ENCODE measurements around the gene ELMO1.

Gene ELMO1

GRCh38 chr7:37394158-37394557 lies 54.5 kb downstream of the ELMO1 start:
- Histone ChIP-seq H3K4me3 (ENCODE audit: insufficient read depth, low read depth, low read length, poor library complexity, severe bottlenecking) (no peak overlapping the region), H3K4me1 (ENCODE audit: control insufficient read depth, insufficient read depth, low read length, poor library complexity, severe bottlenecking) (peaks cover 4% of the 10 kb centered on the region), H3K27ac (ENCODE audit: insufficient read depth, low read length, poor library complexity, severe bottlenecking) (no peak overlapping the region), H3K9me3 (ENCODE audit: control insufficient read depth, low read length) (no peaks in the 10 kb centered on the region), H3K36me3 (ENCODE audit: control insufficient read depth, insufficient read depth, low read length) (no peaks in the 10 kb centered on the region), H3K27me3 (replicated peaks; ENCODE audit: control insufficient read depth, insufficient read depth, low read length, poor library complexity, severe bottlenecking) (no peaks in the 10 kb centered on the region)
- DNase-seq: no peak

GRCh38 chr7:37393476-37393875 lies 55.2 kb downstream of the ELMO1 start:
- Histone ChIP-seq H3K4me3 (ENCODE audit: insufficient read depth, low read depth, low read length, poor library complexity, severe bottlenecking) (no peak overlapping the region), H3K27ac (ENCODE audit: insufficient read depth, low read length, poor library complexity, severe bottlenecking) (no peak overlapping the region), H3K4me1 (ENCODE audit: control insufficient read depth, insufficient read depth, low read length, poor library complexity, severe bottlenecking) (peaks cover 4% of the 10 kb centered on the region), H3K9me3 (ENCODE audit: control insufficient read depth, low read length) (no peaks in the 10 kb centered on the region), H3K36me3 (ENCODE audit: control insufficient read depth, insufficient read depth, low read length) (no peaks in the 10 kb centered on the region), H3K27me3 (replicated peaks; ENCODE audit: control insufficient read depth, insufficient read depth, low read length, poor library complexity, severe bottlenecking) (no peaks in the 10 kb centered on the region)
- DNase-seq: no peak

GRCh38 chr7:37392673-37393017 lies 56.0 kb downstream of the ELMO1 start:
- no peaks in the 10 kb centered on the region for H3K9me3 ChIP-seq (ENCODE audit: control insufficient read depth, low read length)
- no peak overlapping the region for H3K27ac ChIP-seq (ENCODE audit: insufficient read depth, low read length, poor library complexity, severe bottlenecking)
- peaks cover 4% of the 10 kb centered on the region for H3K4me1 ChIP-seq (ENCODE audit: control insufficient read depth, insufficient read depth, low read length, poor library complexity, severe bottlenecking)
- no peaks in the 10 kb centered on the region for H3K27me3 ChIP-seq (replicated peaks; ENCODE audit: control insufficient read depth, insufficient read depth, low read length, poor library complexity, severe bottlenecking)
- H3K36me3 ChIP-seq (ENCODE audit: control insufficient read depth, insufficient read depth, low read length): no peaks in the 10 kb centered on the region
- DNase-seq: no peak
- H3K4me3 ChIP-seq (ENCODE audit: insufficient read depth, low read depth, low read length, poor library complexity, severe bottlenecking): no peak overlapping the region

GRCh38 chr7:37391791-37392672 lies 56.6 kb downstream of the ELMO1 start:
- Histone ChIP-seq H3K4me1 (ENCODE audit: control insufficient read depth, insufficient read depth, low read length, poor library complexity, severe bottlenecking) (peaks cover 4% of the 10 kb centered on the region), H3K4me3 (ENCODE audit: insufficient read depth, low read depth, low read length, poor library complexity, severe bottlenecking) (no peak overlapping the region), H3K27me3 (replicated peaks; ENCODE audit: control insufficient read depth, insufficient read depth, low read length, poor library complexity, severe bottlenecking) (no peaks in the 10 kb centered on the region), H3K36me3 (ENCODE audit: control insufficient read depth, insufficient read depth, low read length) (no peaks in the 10 kb centered on the region), H3K27ac (ENCODE audit: insufficient read depth, low read length, poor library complexity, severe bottlenecking) (no peak overlapping the region), H3K9me3 (ENCODE audit: control insufficient read depth, low read length) (no peaks in the 10 kb centered on the region)
- no peak for DNase-seq

GRCh38 chr7:37390114-37390513 lies 58.5 kb downstream of the ELMO1 start:
- H3K36me3 ChIP-seq (ENCODE audit: control insufficient read depth, insufficient read depth, low read length): no peaks in the 10 kb centered on the region
- no peaks in the 10 kb centered on the region for H3K9me3 ChIP-seq (ENCODE audit: control insufficient read depth, low read length)
- H3K27me3 ChIP-seq (replicated peaks; ENCODE audit: control insufficient read depth, insufficient read depth, low read length, poor library complexity, severe bottlenecking): no peaks in the 10 kb centered on the region
- no peak for DNase-seq
- peaks cover 4% of the 10 kb centered on the region for H3K4me1 ChIP-seq (ENCODE audit: control insufficient read depth, insufficient read depth, low read length, poor library complexity, severe bottlenecking)
- no peak overlapping the region for H3K27ac ChIP-seq (ENCODE audit: insufficient read depth, low read length, poor library complexity, severe bottlenecking)
- no peak overlapping the region for H3K4me3 ChIP-seq (ENCODE audit: insufficient read depth, low read depth, low read length, poor library complexity, severe bottlenecking)

GRCh38 chr7:37388811-37389210 lies 59.9 kb downstream of the ELMO1 start:
- no peaks in the 10 kb centered on the region for H3K9me3 ChIP-seq (ENCODE audit: control insufficient read depth, low read length)
- H3K4me1 ChIP-seq (ENCODE audit: control insufficient read depth, insufficient read depth, low read length, poor library complexity, severe bottlenecking): peaks cover 4% of the 10 kb centered on the region
- H3K27ac ChIP-seq (ENCODE audit: insufficient read depth, low read length, poor library complexity, severe bottlenecking): no peak overlapping the region
- no peaks in the 10 kb centered on the region for H3K27me3 ChIP-seq (replicated peaks; ENCODE audit: control insufficient read depth, insufficient read depth, low read length, poor library complexity, severe bottlenecking)
- no peaks in the 10 kb centered on the region for H3K36me3 ChIP-seq (ENCODE audit: control insufficient read depth, insufficient read depth, low read length)
- no peak for DNase-seq
- no peak overlapping the region for H3K4me3 ChIP-seq (ENCODE audit: insufficient read depth, low read depth, low read length, poor library complexity, severe bottlenecking)

- H3K9me3 ChIP-seq (ENCODE audit: control insufficient read depth, low read length): no peaks in the 10 kb centered on the region
- H3K36me3 ChIP-seq (ENCODE audit: control insufficient read depth, insufficient read depth, low read length): no peaks in the 10 kb centered on the region
- no peaks in the 10 kb centered on the region for H3K27me3 ChIP-seq (replicated peaks; ENCODE audit: control insufficient read depth, insufficient read depth, low read length, poor library complexity, severe bottlenecking)
- no peak overlapping the region for H3K4me3 ChIP-seq (ENCODE audit: insufficient read depth, low read depth, low read length, poor library complexity, severe bottlenecking)
- H3K27ac ChIP-seq (ENCODE audit: insufficient read depth, low read length, poor library complexity, severe bottlenecking): no peak overlapping the region
- DNase-seq: no peak
- peaks cover 4% of the 10 kb centered on the region for H3K4me1 ChIP-seq (ENCODE audit: control insufficient read depth, insufficient read depth, low read length, poor library complexity, severe bottlenecking)
These were observed 62.9 kb downstream of the ELMO1 start for GRCh38 chr7:37385787-37386186.

- no peak overlapping the region for H3K4me3 ChIP-seq (ENCODE audit: insufficient read depth, low read depth, low read length, poor library complexity, severe bottlenecking)
- no peak for DNase-seq
- no peaks in the 10 kb centered on the region for H3K27me3 ChIP-seq (replicated peaks; ENCODE audit: control insufficient read depth, insufficient read depth, low read length, poor library complexity, severe bottlenecking)
- H3K36me3 ChIP-seq (ENCODE audit: control insufficient read depth, insufficient read depth, low read length): no peaks in the 10 kb centered on the region
- H3K9me3 ChIP-seq (ENCODE audit: control insufficient read depth, low read length): no peaks in the 10 kb centered on the region
- peaks cover 4% of the 10 kb centered on the region for H3K4me1 ChIP-seq (ENCODE audit: control insufficient read depth, insufficient read depth, low read length, poor library complexity, severe bottlenecking)
- H3K27ac ChIP-seq (ENCODE audit: insufficient read depth, low read length, poor library complexity, severe bottlenecking): no peak overlapping the region
These were observed 66.0 kb downstream of the ELMO1 start for GRCh38 chr7:37382546-37383088.

- Histone ChIP-seq H3K9me3 (ENCODE audit: control insufficient read depth, low read length) (no peaks in the 10 kb centered on the region), H3K4me1 (ENCODE audit: control insufficient read depth, insufficient read depth, low read length, poor library complexity, severe bottlenecking) (peaks cover 4% of the 10 kb centered on the region), H3K36me3 (ENCODE audit: control insufficient read depth, insufficient read depth, low read length) (no peaks in the 10 kb centered on the region), H3K4me3 (ENCODE audit: insufficient read depth, low read depth, low read length, poor library complexity, severe bottlenecking) (no peak overlapping the region), H3K27ac (ENCODE audit: insufficient read depth, low read length, poor library complexity, severe bottlenecking) (no peak overlapping the region), H3K27me3 (replicated peaks; ENCODE audit: control insufficient read depth, insufficient read depth, low read length, poor library complexity, severe bottlenecking) (no peaks in the 10 kb centered on the region)
- DNase-seq: no peak
These were observed 67.8 kb downstream of the ELMO1 start for GRCh38 chr7:37380831-37381230.

- Histone ChIP-seq H3K27ac (ENCODE audit: insufficient read depth, low read length, poor library complexity, severe bottlenecking) (no peak overlapping the region), H3K4me3 (ENCODE audit: insufficient read depth, low read depth, low read length, poor library complexity, severe bottlenecking) (no peak overlapping the region)
- no peak for DNase-seq
These were observed 69.0 kb downstream of the ELMO1 start for GRCh38 chr7:37379546-37380277.

More at GRCh38 chr7:37379546-37380277, 69.0 kb downstream of the ELMO1 start:
- no peaks in the 10 kb centered on the region for H3K36me3 ChIP-seq (ENCODE audit: control insufficient read depth, insufficient read depth, low read length)
- no peaks in the 10 kb centered on the region for H3K9me3 ChIP-seq (ENCODE audit: control insufficient read depth, low read length)
- H3K4me1 ChIP-seq (ENCODE audit: control insufficient read depth, insufficient read depth, low read length, poor library complexity, severe bottlenecking): peaks cover 4% of the 10 kb centered on the region
- no peaks in the 10 kb centered on the region for H3K27me3 ChIP-seq (replicated peaks; ENCODE audit: control insufficient read depth, insufficient read depth, low read length, poor library complexity, severe bottlenecking)

Measured in effector memory CD4-positive, alpha-beta T cell (primary cell).